ENCODE data around the gene PMM1.

The PMM1 gene

DNA sequence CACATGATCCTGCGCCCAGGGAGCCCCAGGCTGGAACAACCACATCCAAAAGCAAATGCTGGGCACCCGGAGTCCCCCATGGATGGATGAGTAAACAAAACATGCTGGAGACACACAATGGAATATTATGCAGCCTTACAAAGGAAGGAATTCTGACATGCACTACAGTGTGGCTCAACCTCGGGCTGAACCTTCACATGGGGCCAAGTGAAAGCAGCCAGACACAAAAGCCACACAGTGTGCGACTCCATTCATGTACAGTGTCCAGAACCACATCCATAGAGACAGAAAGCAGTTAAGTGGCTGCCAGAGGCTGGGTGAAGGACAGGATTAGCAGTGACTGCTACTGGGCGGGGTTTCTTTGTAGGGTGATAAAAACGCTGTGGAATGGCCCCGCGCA, 55.4 kb downstream of the PMM1 start:
- no peak for DNase-seq

DNA sequence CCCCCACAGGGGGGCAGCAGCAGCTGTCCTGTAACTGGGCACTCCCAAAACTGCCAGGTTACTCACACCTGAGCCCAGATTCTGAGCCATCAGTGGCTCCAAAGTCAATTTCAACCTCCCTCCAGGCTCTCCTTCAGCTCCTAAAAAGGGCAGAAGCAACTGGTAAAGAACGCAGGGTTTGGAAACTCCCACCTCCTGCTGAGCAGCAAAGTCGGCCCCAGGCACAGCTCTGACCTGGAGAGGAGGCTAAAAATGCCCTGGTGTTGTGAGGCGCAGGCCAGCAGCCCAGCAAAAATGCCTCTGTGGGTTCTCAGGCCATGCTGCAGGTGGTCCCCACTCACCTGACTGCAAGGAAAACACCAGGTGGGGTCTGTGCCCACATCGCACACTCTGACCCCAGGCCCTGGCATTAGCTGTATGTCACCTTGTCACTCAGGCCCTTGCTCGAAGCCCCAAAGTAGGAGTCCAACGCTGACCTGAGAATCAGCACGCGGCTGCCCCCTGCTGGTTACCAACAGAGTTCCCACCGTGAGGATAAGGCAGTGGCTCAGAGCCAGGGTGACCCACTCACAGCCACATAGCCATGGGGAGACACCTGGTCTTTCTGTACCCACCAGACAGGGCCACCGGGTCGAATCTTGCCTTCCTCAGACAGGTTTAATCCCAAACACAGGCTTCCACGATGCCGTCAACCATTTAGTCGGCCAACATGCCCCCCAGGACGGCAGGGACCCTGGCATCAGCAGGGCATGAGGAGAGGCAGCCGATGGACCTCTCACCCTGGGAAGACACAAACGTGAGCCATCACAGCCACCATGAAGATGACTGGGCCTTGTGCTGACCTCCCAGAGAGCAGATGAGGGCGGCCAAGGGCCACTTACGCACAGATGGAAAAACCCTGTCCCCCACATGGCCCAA, 56.5 kb downstream of the PMM1 start:
- DNase-seq, result peak; percentile 30 to 44

- DNase-seq, result no peak
These were observed 57.7 kb downstream of the PMM1 start for GRCh38 chr22:41531715-41532477.

DNA sequence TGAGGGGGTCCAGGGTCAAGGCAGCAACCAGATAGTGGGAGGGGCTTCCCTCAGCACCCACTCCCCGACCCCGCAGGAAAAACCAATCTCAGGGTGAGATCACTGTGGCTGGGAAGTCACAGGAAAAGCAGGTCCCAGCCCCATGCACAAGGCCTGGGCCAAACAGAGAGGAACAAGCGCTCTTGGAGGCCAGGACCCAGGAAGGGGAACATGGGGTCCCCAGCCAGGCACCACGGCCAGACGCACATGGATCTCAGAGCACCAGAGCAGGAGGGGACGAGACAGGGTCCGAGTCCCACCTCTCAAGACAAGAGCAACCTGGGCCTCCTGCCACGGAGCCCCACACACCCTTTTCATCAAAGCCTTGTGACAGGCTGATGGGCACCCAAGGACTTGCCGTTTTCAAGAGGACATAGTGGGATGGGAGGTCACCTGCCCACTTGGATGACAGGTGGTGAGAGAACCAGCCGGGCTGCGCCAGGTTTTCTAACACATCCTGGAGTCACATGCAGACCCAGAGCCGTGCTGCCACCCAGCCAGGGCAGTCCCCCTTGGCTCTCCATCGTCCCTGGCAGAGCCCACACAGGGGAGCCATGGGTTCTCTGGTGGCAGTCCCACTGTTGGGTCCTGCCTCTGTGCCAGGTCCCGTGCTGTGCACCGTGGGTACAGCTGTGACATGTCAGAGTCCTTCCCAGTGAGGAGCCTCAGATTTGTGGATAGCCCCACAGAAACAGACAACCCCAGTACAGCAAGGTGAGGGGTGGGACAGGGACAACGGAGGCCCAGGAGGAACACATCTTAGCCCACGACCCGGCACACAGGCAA, 58.5 kb downstream of the PMM1 start:
- no peak for DNase-seq

DNA sequence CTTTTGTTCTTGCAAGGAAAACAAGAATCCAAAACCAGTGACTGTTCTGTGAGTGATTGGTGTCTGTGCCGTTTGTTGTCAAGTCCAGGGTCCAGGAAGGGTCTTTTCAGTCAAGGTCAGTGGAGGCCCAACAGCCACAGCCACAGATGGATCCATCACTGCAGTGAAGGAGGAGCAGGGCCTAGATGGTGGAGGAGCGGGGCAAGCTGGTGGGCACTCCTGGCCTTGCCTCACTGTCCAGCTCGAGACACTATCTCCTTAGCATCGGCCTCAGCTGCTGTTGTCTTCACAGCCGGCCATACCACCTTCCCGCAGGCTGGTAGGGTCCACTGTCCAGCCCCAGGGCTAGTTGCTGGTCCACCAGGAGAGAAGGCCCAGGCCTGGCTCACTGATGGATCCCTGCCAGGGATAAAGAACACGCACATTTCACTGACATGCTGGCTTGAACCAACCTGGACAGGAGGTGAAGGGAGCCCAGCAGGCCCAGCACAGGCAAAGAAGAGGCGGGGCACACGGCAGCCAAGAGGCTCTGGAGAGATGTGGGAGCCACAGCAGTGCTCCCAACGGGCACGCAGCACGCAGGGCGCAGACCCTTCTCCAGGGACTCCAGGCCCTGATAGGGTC, 60.6 kb downstream of the PMM1 start:
- DNase-seq, result no peak

GRCh38 chr22:41528132-41528766, 61.4 kb downstream of the PMM1 start:
- DNase-seq, result no peak

Data from NCI-H446 (cell line).